ENCODE measurements around the gene ZFP36L2.

Gene ZFP36L2

GRCh38 chr2:43262951-43263350 is 36.5 kb upstream of the ZFP36L2 start:
- DNase-seq (ENCODE audit: low spot score), result no peak
- H3K27ac ChIP-seq, result no peak overlapping the region
- TF ChIP-seq CTCF (IDR thresholded peaks at IDR 0.05), result no peak
- H3K4me3 ChIP-seq, result no peak overlapping the region

GRCh38 chr2:43262239-43262638 is 35.8 kb upstream of the ZFP36L2 start:
- no peak for TF ChIP-seq CTCF (IDR thresholded peaks at IDR 0.05)
- no peak overlapping the region for H3K4me3 ChIP-seq
- H3K27ac ChIP-seq, result no peak overlapping the region

GRCh38 chr2:43259512-43259911 is 33.1 kb upstream of the ZFP36L2 start:
- no peak overlapping the region for H3K27ac ChIP-seq
- H3K4me3 ChIP-seq, result no peak overlapping the region
- no peak for DNase-seq (ENCODE audit: low spot score)
- no peak for TF ChIP-seq CTCF (IDR thresholded peaks at IDR 0.05)

More at GRCh38 chr2:43262239-43262638, 35.8 kb upstream of the ZFP36L2 start:
- DNase-seq (ENCODE audit: low spot score), result no peak

- TF ChIP-seq CTCF (IDR thresholded peaks at IDR 0.05), result no peak
- Histone ChIP-seq H3K4me3 (no peak overlapping the region), H3K27ac (no peak overlapping the region)
- no peak for DNase-seq (ENCODE audit: low spot score)
These were observed 32.2 kb upstream of the ZFP36L2 start for GRCh38 chr2:43258547-43259156.

GRCh38 chr2:43255296-43255910 is 29.0 kb upstream of the ZFP36L2 start:
- no peak for TF ChIP-seq CTCF (IDR thresholded peaks at IDR 0.05)
- Histone ChIP-seq H3K4me3 (no peak overlapping the region), H3K27ac (no peak overlapping the region)
- DNase-seq (ENCODE audit: low spot score), result no peak

- TF ChIP-seq CTCF (IDR thresholded peaks at IDR 0.05), result no peak
- DNase-seq (ENCODE audit: low spot score), result no peak
- Histone ChIP-seq H3K27ac (no peak overlapping the region), H3K4me3 (no peak overlapping the region)
These were observed 27.9 kb upstream of the ZFP36L2 start for GRCh38 chr2:43254331-43254730.

GRCh38 chr2:43251171-43251731 is 24.8 kb upstream of the ZFP36L2 start:
- Histone ChIP-seq H3K4me3 (no peak overlapping the region), H3K27ac (peak overlapping the region; percentile 79 to 93)
- no peak for DNase-seq (ENCODE audit: low spot score)
- no peak for TF ChIP-seq CTCF (IDR thresholded peaks at IDR 0.05)

Measured in coronary artery (tissue), 2 donors.